GM13976 (cell line): ENCODE measurements around the gene IGSF5.

Experiments used
- DNase-seq: peaks from one replicate; pipeline ENCODE4 v3.0.0; 2012; ENCODE audit warnings: low spot score
- CTCF ChIP-seq: IDR thresholded peaks from 2 replicates; pipeline ENCODE4 v1.5.1; 2012; ENCODE audit warnings: borderline replicate concordance, mild to moderate bottlenecking; ENCODE audit not compliant: insufficient read depth; ENCODE audit errors: extremely low read depth, missing control alignments, control extremely low read depth
- in situ Hi-C: fragments of 300-500 bp; cut with MboI; formaldehyde crosslinking; loops from one replicate; pipeline ENCODE4 v1.12.0; 2022; ENCODE audit warnings: low sequenced_read_pairs, mixed read lengths, inconsistent platforms; ENCODE audit not compliant: unreplicated experiment

IGSF5 gene

DNA sequence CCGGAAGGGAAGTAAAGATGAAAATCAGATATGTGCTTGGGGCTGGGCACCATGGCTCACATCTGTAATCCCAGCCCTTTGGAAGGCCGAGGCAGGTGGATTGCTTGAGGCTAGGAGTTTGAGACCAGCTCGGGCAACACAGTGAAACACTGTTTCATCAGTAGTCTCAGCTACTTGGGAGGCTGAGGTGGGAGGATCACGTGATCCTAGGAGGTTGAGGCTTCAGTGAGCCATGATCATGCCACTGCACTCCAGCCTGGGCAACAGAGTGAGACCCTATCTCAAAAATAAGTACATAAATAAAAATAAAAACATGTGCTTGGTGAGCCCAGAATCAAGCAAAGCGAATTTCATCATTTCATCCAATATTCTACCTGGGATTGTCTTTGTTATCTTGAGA lies 98.9 kb downstream of the IGSF5 start:
- in situ Hi-C loops: no loop called here
- no peak for TF ChIP-seq CTCF
- DNase-seq: no peak

DNA sequence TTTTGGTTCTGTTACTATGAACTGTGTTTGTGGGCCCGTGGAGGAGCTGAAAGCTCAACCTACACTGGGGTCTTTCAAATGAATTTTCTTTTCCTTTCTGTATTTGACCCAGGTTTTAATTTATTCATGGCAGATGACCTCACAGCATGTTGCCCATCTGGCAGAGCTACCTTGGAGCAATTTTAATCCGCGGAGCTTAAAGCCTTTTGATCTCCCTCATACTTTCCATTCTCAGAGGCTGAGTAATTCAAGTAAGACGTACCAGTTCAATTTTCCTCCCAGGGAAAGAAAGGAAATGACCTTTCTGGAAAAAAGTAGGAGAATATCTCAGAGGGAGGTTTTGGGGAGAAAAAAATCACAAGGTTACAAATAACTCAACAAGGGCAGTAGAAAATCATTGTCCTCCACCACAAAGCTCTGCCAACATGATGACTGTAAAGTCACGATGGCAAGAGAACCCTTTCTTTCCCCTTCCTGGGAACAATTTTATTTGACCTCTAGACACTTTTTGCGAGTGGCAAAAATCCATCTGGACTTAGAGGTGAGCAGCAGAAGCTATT lies 100.7 kb downstream of the IGSF5 start:
- no peak for TF ChIP-seq CTCF
- in situ Hi-C loops: no loop called here
- DNase-seq: no peak

DNA sequence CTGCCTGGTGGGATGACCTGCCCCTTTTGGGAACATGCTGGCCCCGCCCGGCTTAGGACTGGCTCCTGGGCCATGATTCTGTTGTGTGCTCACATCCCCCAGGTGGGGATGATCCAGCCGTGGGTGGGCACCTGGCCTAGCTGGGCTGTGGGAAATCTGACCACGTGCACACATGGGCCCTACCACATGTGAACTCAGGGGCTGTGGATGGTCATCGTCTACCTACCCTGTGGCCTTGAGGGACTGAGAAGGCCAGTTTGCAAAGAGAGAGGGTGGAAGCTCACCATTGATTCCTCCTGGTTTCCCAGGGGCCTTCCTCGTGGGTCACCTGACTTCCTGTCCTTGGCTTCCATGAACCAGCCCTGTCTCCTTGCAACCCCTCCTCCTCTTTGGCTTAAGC lies 102.9 kb downstream of the IGSF5 start:
- no peak for TF ChIP-seq CTCF
- in situ Hi-C loops: no loop called here
- DNase-seq: no peak

GRCh38 chr21:39849014-39849655 lies 104.2 kb downstream of the IGSF5 start:
- no peak for DNase-seq
- TF ChIP-seq CTCF: no peak
- in situ Hi-C loops: no loop called here

DNA sequence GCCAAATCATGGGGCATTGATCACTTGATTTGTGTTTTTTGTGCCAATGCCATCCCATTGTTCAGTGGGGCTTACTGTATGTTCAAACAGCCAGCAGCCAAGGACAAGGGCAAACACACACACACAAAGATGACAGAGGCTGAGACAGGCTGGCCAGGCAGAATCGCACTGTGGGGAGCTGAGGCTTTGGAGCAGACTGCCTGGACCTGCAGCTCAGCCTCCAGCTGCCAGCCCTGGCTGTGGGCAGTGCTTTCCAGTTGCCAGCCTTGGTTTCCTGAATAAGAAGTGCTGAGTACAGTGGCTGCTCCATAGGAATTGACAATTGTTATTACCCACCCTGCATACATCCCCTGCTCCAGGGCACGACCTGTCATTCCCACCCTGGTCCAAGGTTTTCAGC lies 105.3 kb downstream of the IGSF5 start:
- TF ChIP-seq CTCF: no peak
- in situ Hi-C loops: no loop called here
- DNase-seq: no peak

DNA sequence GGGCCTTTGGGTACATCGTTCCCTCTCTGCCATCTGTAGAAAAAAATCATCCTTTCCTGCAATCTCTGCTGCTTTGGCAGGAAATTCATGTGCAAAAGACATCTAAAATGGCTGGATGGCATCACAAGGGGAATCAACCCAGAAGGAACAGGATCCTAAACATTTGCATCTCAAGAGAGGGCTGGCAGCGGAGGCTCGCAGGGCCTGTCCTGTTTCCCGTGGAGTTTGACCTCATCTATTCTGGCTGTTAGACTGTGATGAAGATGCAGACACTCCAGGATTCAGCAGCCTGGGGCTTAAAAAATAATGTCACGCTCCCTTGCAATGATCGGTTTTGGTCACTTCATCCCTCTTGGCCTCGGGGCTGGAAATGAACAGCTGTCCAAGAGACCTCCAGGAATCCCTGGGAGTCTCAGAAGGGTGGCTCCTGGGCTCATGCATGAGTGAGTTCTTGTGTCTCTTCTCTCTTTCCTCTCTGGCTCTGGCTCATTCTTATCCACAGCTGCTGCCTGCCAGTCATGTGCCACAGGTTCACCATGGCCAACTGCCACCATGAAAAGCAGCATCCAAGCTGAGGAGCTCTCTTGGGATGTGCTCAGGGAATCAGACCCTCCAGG lies 106.1 kb downstream of the IGSF5 start:
- no peak for DNase-seq
- in situ Hi-C loops: no loop called here
- no peak for TF ChIP-seq CTCF
